GM23338 (cell line): ENCODE data around the gene ARPC4. TPM values are rescaled to one million over a fixed set of nuclear protein-coding genes. Genes with fewer than 3 reads are reported as not detected.

Experiments used
- polyA plus RNA-seq: library from polyadenylated mRNA; unstranded; fragments of >200 nt; fragmentation: Nextera tagmentation; extraction: Ambion mirVana; gene quantifications from 2 replicates; pipeline ENCODE4 v1.2.1, GENCODE V29; 2016
- total RNA-seq: library from RNA; depleted of rRNA; stranded (reverse); fragments of >200 nt; shearing (Covaris generic); gene quantifications from 2 replicates; pipeline ENCODE4 v1.2.3, GENCODE V29; 2014; rRNA removed

ARPC4 gene
- total and polyA plus RNA-seq, 2 experiments from 2014 or later = 71.9 to 176 TPM

Other genes with a start within 250 kb of the ARPC4 start
- gene LHFPL4, start 239.3 kb upstream of the ARPC4 start, total RNA-seq = 11.1 and 11.5 TPM in 2 replicates
- gene LHFPL4, start 239.3 kb upstream of the ARPC4 start, polyA plus RNA-seq = 2.3 and 4.2 TPM in 2 replicates
- gene MTMR14, start 143.6 kb upstream of the ARPC4 start, total RNA-seq = 48.9 and 54.3 TPM in 2 replicates
- gene MTMR14, start 143.6 kb upstream of the ARPC4 start, polyA plus RNA-seq = 32.8 and 34.4 TPM in 2 replicates
- gene CPNE9, start 89.2 kb upstream of the ARPC4 start, total RNA-seq = 7.8 and 8.8 TPM in 2 replicates
- gene CPNE9, start 89.2 kb upstream of the ARPC4 start, polyA plus RNA-seq = 6.2 and 7.0 TPM in 2 replicates
- gene BRPF1, start 61.3 kb upstream of the ARPC4 start, total RNA-seq = 23.7 and 24.7 TPM in 2 replicates
- gene BRPF1, start 61.3 kb upstream of the ARPC4 start, polyA plus RNA-seq = 6.3 and 8.0 TPM in 2 replicates
- gene OGG1, start 43.1 kb upstream of the ARPC4 start, total RNA-seq = 25.4 and 27.6 TPM in 2 replicates
- 17.4 and 20.6 TPM in 2 replicates for gene OGG1, start 43.1 kb upstream of the ARPC4 start, polyA plus RNA-seq
- 3.1 and 4.4 TPM in 2 replicates for gene CAMK1, start 23.1 kb upstream of the ARPC4 start, total RNA-seq
- 4.4 and 4.9 TPM in 2 replicates for gene CAMK1, start 23.1 kb upstream of the ARPC4 start, polyA plus RNA-seq
- gene TADA3, start 609 bp upstream of the ARPC4 start, total RNA-seq = 54.4 and 61.7 TPM in 2 replicates
- 29.1 and 31.5 TPM in 2 replicates for gene TADA3, start 609 bp upstream of the ARPC4 start, polyA plus RNA-seq
- gene TTLL3, start 17.2 kb downstream of the ARPC4 start, total RNA-seq = 4.5 and 5.3 TPM in 2 replicates
- 3.7 and 4.9 TPM in 2 replicates for gene TTLL3, start 17.2 kb downstream of the ARPC4 start, polyA plus RNA-seq
- 73.4 and 82.8 TPM in 2 replicates for gene RPUSD3, start 50.9 kb downstream of the ARPC4 start, total RNA-seq
- 59.6 and 64.3 TPM in 2 replicates for gene RPUSD3, start 50.9 kb downstream of the ARPC4 start, polyA plus RNA-seq
- gene CIDEC, start 87.2 kb downstream of the ARPC4 start, total RNA-seq = not detected in 2 replicates
- not detected in 2 replicates for gene CIDEC, start 87.2 kb downstream of the ARPC4 start, polyA plus RNA-seq
- gene JAGN1, start 97.5 kb downstream of the ARPC4 start, total RNA-seq = 22.5 and 23.7 TPM in 2 replicates
- gene JAGN1, start 97.5 kb downstream of the ARPC4 start, polyA plus RNA-seq = 27.9 and 32.0 TPM in 2 replicates
- 3.4 and 4.3 TPM in 2 replicates for gene IL17RE, start 109.8 kb downstream of the ARPC4 start, total RNA-seq
- gene IL17RE, start 109.8 kb downstream of the ARPC4 start, polyA plus RNA-seq = 1.0 and 1.1 TPM in 2 replicates
- gene IL17RC, start 124.0 kb downstream of the ARPC4 start, total RNA-seq = 12.6 and 15.0 TPM in 2 replicates
- gene IL17RC, start 124.0 kb downstream of the ARPC4 start, polyA plus RNA-seq = 8.4 and 10.2 TPM in 2 replicates
- gene CRELD1, start 140.8 kb downstream of the ARPC4 start, total RNA-seq = 8.4 and 11.5 TPM in 2 replicates
- gene CRELD1, start 140.8 kb downstream of the ARPC4 start, polyA plus RNA-seq = 13.1 and 14.3 TPM in 2 replicates
- gene PRRT3, start 159.3 kb downstream of the ARPC4 start, total RNA-seq = 5.1 and 6.9 TPM in 2 replicates
- 4.3 TPM in 2 replicates for gene PRRT3, start 159.3 kb downstream of the ARPC4 start, polyA plus RNA-seq
- 23.8 and 36.2 TPM in 2 replicates for gene EMC3, start 193.8 kb downstream of the ARPC4 start, total RNA-seq
- 42.8 and 46.5 TPM in 2 replicates for gene EMC3, start 193.8 kb downstream of the ARPC4 start, polyA plus RNA-seq
- 71.6 and 94.4 TPM in 2 replicates for gene FANCD2, start 233.4 kb downstream of the ARPC4 start, total RNA-seq
- 59.5 and 61.5 TPM in 2 replicates for gene FANCD2, start 233.4 kb downstream of the ARPC4 start, polyA plus RNA-seq